ENCODE measurements around the gene TRMT2A. TPM values are rescaled to one million over a fixed set of nuclear protein-coding genes. Genes with fewer than 3 reads are reported as not detected.

The TRMT2A gene
- total and polyA plus RNA-seq, 2 of the 8 experiments (the other 6 are each of a cell fraction or from before 2014, with no cell fraction given), result 44.9 to 50.3 TPM

- TF ChIP-seq CREB1 (IDR thresholded peaks at IDR 0.05) (no peak), CHD7 (IDR thresholded peaks at IDR 0.05; ENCODE audit: insufficient replicate concordance, low read length) (no peak), RBBP5 (IDR thresholded peaks at IDR 0.05; ENCODE audit: borderline replicate concordance, low read depth, low read length) (no peak), FOSL1 (IDR thresholded peaks at IDR 0.05; ENCODE audit: insufficient read depth, low read depth, low read length) (no peak), HDAC6 (IDR thresholded peaks at IDR 0.05; ENCODE audit: low read depth, low read length) (no peak)
Observed at GRCh38 chr22:20099099-20099711, 17.8 kb downstream of the TRMT2A start (continued).
